ENCODE results near the gene PHLDA1.

DNA sequence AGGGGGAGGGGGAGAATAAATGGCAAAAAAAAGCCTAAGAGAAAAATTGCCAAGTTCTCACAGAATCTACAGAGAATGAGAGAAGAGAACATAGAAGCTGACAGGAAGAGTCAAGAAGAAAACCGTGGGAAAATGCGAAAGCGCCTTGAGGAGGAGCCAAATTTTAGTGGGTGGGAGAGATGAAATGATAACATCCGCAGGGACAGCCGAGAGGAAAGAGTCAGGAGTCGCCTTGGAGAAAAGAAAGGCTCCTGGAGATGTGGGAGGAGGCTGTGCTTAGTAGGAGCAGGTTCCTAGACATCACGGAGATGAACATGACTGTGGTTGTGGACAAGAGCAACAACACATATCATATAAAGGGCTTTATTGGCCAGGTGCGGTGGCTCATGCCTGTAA lies 49.4 kb downstream of the PHLDA1 start:
- TF ChIP-seq, protein P1, sequence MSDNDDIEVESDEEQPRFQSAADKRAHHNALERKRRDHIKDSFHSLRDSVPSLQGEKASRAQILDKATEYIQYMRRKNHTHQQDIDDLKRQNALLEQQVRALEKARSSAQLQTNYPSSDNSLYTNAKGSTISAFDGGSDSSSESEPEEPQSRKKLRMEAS (CRISPR knock-in tag; IDR thresholded peaks at IDR 0.05), result no peak
- TF ChIP-seq, protein P2, sequence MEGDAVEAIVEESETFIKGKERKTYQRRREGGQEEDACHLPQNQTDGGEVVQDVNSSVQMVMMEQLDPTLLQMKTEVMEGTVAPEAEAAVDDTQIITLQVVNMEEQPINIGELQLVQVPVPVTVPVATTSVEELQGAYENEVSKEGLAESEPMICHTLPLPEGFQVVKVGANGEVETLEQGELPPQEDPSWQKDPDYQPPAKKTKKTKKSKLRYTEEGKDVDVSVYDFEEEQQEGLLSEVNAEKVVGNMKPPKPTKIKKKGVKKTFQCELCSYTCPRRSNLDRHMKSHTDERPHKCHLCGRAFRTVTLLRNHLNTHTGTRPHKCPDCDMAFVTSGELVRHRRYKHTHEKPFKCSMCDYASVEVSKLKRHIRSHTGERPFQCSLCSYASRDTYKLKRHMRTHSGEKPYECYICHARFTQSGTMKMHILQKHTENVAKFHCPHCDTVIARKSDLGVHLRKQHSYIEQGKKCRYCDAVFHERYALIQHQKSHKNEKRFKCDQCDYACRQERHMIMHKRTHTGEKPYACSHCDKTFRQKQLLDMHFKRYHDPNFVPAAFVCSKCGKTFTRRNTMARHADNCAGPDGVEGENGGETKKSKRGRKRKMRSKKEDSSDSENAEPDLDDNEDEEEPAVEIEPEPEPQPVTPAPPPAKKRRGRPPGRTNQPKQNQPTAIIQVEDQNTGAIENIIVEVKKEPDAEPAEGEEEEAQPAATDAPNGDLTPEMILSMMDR (IDR thresholded peaks at IDR 0.05 in 2 of 3, conservative IDR thresholded peaks at IDR 0.05 in 1 of 3; ENCODE audit: insufficient read depth in 2 of 3, low read depth in 1 of 3, low read length in 3 of 3), result no peak
- TF ChIP-seq ZBTB17 (CRISPR knock-in tag; IDR thresholded peaks at IDR 0.05) (no peak), HCFC1 (IDR thresholded peaks at IDR 0.05; ENCODE audit: low read depth, low read length) (no peak), FOXK2 (conservative IDR thresholded peaks at IDR 0.05 in 1 of 2, IDR thresholded peaks at IDR 0.05 in 1 of 2; ENCODE audit: low read depth in 2 of 2) (no peak), POLR2A (conservative IDR thresholded peaks at IDR 0.05) (no peak), TEAD4 (IDR thresholded peaks at IDR 0.05; ENCODE audit: low read length) (no peak), TEAD4 (CRISPR knock-in tag; IDR thresholded peaks at IDR 0.05; ENCODE audit: borderline replicate concordance) (no peak), ZNF354B (CRISPR knock-in tag; IDR thresholded peaks at IDR 0.05) (no peak), SIN3B (IDR thresholded peaks at IDR 0.05; ENCODE audit: low read depth) (no peak), TGIF2 (CRISPR knock-in tag; IDR thresholded peaks at IDR 0.05) (no peak), PCBP1 (IDR thresholded peaks at IDR 0.05; ENCODE audit: low read depth, low read length, poor library complexity, severe bottlenecking) (no peak)
- TF ChIP-seq, protein P3, sequence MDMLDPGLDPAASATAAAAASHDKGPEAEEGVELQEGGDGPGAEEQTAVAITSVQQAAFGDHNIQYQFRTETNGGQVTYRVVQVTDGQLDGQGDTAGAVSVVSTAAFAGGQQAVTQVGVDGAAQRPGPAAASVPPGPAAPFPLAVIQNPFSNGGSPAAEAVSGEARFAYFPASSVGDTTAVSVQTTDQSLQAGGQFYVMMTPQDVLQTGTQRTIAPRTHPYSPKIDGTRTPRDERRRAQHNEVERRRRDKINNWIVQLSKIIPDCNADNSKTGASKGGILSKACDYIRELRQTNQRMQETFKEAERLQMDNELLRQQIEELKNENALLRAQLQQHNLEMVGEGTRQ (CRISPR knock-in tag; IDR thresholded peaks at IDR 0.05), result no peak
- TF ChIP-seq, protein P4, sequence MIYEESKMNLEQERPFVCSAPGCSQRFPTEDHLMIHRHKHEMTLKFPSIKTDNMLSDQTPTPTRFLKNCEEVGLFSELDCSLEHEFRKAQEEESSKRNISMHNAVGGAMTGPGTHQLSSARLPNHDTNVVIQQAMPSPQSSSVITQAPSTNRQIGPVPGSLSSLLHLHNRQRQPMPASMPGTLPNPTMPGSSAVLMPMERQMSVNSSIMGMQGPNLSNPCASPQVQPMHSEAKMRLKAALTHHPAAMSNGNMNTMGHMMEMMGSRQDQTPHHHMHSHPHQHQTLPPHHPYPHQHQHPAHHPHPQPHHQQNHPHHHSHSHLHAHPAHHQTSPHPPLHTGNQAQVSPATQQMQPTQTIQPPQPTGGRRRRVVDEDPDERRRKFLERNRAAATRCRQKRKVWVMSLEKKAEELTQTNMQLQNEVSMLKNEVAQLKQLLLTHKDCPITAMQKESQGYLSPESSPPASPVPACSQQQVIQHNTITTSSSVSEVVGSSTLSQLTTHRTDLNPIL (CRISPR knock-in tag; IDR thresholded peaks at IDR 0.05), result no peak
- TF ChIP-seq, protein P5, sequence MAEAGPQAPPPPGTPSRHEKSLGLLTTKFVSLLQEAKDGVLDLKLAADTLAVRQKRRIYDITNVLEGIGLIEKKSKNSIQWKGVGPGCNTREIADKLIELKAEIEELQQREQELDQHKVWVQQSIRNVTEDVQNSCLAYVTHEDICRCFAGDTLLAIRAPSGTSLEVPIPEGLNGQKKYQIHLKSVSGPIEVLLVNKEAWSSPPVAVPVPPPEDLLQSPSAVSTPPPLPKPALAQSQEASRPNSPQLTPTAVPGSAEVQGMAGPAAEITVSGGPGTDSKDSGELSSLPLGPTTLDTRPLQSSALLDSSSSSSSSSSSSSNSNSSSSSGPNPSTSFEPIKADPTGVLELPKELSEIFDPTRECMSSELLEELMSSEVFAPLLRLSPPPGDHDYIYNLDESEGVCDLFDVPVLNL (CRISPR knock-in tag; IDR thresholded peaks at IDR 0.05; ENCODE audit: low read depth), result no peak

Measured in K562 (cell line).